ENCODE measurements around the gene EFCAB9.

EFCAB9 gene

GRCh38 chr5:172168311-172168710, 25.7 kb upstream of the EFCAB9 start:
- H3K27ac Mint-ChIP-seq, result no peak overlapping the region
- H3K4me1 Mint-ChIP-seq, result peaks cover 50% of the 10 kb centered on the region
- no peaks in the 10 kb centered on the region for H3K9me3 Mint-ChIP-seq
- H3K4me3 Mint-ChIP-seq, result no peak overlapping the region
- DNase-seq, result no peak
- H3K36me3 Mint-ChIP-seq (ENCODE audit: low read depth), result no peaks in the 10 kb centered on the region
- H3K27me3 Mint-ChIP-seq (ENCODE audit: low read depth, poor library complexity), result peaks cover 5% of the 10 kb centered on the region
- no peak for TF ChIP-seq CTCF (IDR thresholded peaks at IDR 0.05)

- Mint-ChIP-seq H3K36me3 (ENCODE audit: low read depth) (no peaks in the 10 kb centered on the region), H3K4me3 (no peak overlapping the region), H3K4me1 (peaks cover 59% of the 10 kb centered on the region), H3K27me3 (ENCODE audit: low read depth, poor library complexity) (peaks cover 10% of the 10 kb centered on the region), H3K9me3 (no peaks in the 10 kb centered on the region), H3K27ac (no peak overlapping the region)
- no peak for DNase-seq
- TF ChIP-seq CTCF (IDR thresholded peaks at IDR 0.05), result no peak
Observed at GRCh38 chr5:172169216-172169615, 24.8 kb upstream of the EFCAB9 start.

GRCh38 chr5:172170251-172170701, 23.7 kb upstream of the EFCAB9 start:
- DNase-seq, result no peak
- Mint-ChIP-seq H3K27ac (no peak overlapping the region), H3K36me3 (ENCODE audit: low read depth) (no peaks in the 10 kb centered on the region), H3K4me1 (peaks cover 60% of the 10 kb centered on the region), H3K4me3 (no peak overlapping the region), H3K9me3 (no peaks in the 10 kb centered on the region), H3K27me3 (ENCODE audit: low read depth, poor library complexity) (peaks cover 10% of the 10 kb centered on the region)
- TF ChIP-seq CTCF (IDR thresholded peaks at IDR 0.05), result no peak

- H3K4me1 Mint-ChIP-seq, result peaks cover 64% of the 10 kb centered on the region
- H3K9me3 Mint-ChIP-seq, result no peaks in the 10 kb centered on the region
- no peaks in the 10 kb centered on the region for H3K36me3 Mint-ChIP-seq (ENCODE audit: low read depth)
- peaks cover 11% of the 10 kb centered on the region for H3K27me3 Mint-ChIP-seq (ENCODE audit: low read depth, poor library complexity)
- H3K27ac Mint-ChIP-seq, result no peak overlapping the region
- no peak for TF ChIP-seq CTCF (IDR thresholded peaks at IDR 0.05)
- DNase-seq, result no peak
- H3K4me3 Mint-ChIP-seq, result no peak overlapping the region
Observed at GRCh38 chr5:172171118-172171517, 22.9 kb upstream of the EFCAB9 start.

GRCh38 chr5:172172912-172173563, 20.9 kb upstream of the EFCAB9 start:
- peaks cover 14% of the 10 kb centered on the region for H3K27me3 Mint-ChIP-seq (ENCODE audit: low read depth, poor library complexity)
- peak overlapping the region; percentile 64 for H3K27ac Mint-ChIP-seq
- H3K4me3 Mint-ChIP-seq, result no peak overlapping the region
- peaks cover 60% of the 10 kb centered on the region for H3K4me1 Mint-ChIP-seq
- TF ChIP-seq CTCF (IDR thresholded peaks at IDR 0.05), result no peak
- H3K36me3 Mint-ChIP-seq (ENCODE audit: low read depth), result no peaks in the 10 kb centered on the region
- no peak for DNase-seq
- H3K9me3 Mint-ChIP-seq, result no peaks in the 10 kb centered on the region

GRCh38 chr5:172173564-172174153, 20.3 kb upstream of the EFCAB9 start:
- Mint-ChIP-seq H3K27me3 (ENCODE audit: low read depth, poor library complexity) (peaks cover 14% of the 10 kb centered on the region), H3K4me1 (peaks cover 62% of the 10 kb centered on the region), H3K27ac (peak overlapping the region; percentile 64), H3K9me3 (no peaks in the 10 kb centered on the region), H3K4me3 (peak overlapping the region; percentile 63), H3K36me3 (ENCODE audit: low read depth) (peaks cover 4% of the 10 kb centered on the region)
- no peak for TF ChIP-seq CTCF (IDR thresholded peaks at IDR 0.05)
- no peak for DNase-seq

Measured in nephron progenitor cell (in vitro differentiated cells).